ENCODE measurements around the gene NXPH4.

DNA sequence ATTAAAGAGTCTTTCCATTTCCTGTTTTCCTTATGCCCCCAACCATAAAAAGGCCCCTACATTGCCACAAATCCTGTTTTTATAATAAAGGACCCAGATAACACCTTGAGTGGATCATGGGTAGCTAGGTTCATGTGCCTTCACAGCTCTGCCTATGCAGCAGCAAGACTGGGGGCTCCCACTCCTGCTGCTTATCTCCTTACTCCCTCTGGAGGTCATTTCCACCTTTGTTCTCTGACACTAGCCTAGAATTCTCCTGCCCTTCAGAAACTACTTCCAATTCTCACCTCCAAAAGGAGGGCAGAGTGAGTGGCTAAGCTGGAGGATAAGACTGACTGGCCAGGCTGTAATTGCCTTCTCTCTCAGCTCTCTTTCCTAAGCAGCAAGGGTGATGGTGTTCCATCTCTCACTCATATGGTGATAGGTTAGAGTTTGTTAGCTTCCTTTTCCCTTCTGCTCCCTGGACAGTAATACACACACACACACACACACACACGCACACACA lies 54.4 kb downstream of the NXPH4 start:
- TF ChIP-seq CTCF (IDR thresholded peaks at IDR 0.05) (no peak; the same call in 1 of the 2 replicates), ZFX (IDR thresholded peaks at IDR 0.05; ENCODE audit: borderline replicate concordance) (no peak)
